T-helper 1 cell (primary cell): Measurements from ENCODE around the gene NAA20.
"Not testable (repeated sequence)": the region's sequence is repeated elsewhere in the genome, so short reads cannot be mapped to it uniquely, and the experiment has no call there.

ENCODE experiments used
- DNase-seq, 5 donors: peaks; one replicate each; pipeline ENCODE4 v3.0.0-alpha.2; 2012 to 2020

Gene NAA20

DNA sequence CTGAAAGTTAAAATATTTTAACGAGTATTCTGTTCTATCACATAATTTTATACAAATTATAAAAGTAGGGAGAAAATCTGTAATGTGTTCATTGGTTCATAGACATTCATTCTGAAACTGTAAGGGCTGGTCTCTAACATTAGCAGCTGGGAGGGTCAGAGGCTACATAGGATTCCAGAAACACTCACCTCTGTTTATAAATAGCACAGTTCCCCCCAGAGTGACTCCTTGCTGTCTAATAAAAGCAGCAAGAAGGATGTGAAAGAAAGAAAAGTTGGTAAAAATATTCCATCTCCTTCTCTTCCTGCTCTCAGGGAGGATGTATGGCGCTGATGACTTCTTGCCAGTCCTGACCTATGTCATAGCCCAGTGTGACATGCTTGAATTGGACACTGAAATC is 25.3 kb upstream of the NAA20 start:
- DNase-seq: no peak

DNA sequence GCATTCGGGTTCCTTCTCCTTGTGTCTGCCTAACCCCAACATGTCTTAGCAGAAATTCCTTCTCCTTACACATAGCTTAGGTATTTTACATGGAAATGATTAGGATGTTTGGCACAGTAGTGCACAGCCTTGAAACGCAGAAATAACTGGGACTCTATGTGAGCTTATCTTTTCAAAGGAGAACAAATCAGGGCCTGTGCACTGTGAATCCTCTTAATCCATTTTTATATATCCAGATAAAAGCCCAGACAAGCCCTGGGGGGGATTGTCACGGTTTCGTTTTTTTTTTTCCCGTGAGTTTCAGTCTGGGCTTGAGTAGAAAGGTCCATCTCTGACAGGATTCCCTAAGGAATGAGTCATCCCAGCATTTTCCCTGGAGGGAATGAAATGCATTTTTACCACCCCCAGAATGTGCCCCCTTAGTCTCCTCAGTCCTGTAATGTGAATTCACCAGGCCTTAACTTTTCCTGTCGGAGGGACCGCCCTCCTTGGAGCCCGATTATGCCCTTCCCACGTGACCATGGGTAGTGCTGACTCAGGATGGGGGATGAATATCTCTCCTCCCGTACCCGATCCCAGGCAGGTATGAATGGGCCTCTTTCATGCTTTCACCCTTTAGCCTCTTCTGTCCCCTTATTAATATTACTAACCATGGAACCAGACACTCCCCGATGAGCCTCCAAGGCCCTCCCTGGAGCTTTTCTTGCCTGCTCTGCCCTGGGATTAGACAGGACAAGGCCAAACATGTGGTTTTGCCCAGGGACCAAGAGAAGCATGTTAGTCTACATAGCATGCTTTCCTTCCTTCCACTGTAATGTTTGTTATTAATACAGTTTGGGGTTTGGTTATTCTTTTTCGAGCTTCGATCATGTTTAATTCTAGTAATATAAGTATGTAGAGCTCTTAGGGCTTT is 23.9 kb upstream of the NAA20 start:
- DNase-seq: no peak

DNA sequence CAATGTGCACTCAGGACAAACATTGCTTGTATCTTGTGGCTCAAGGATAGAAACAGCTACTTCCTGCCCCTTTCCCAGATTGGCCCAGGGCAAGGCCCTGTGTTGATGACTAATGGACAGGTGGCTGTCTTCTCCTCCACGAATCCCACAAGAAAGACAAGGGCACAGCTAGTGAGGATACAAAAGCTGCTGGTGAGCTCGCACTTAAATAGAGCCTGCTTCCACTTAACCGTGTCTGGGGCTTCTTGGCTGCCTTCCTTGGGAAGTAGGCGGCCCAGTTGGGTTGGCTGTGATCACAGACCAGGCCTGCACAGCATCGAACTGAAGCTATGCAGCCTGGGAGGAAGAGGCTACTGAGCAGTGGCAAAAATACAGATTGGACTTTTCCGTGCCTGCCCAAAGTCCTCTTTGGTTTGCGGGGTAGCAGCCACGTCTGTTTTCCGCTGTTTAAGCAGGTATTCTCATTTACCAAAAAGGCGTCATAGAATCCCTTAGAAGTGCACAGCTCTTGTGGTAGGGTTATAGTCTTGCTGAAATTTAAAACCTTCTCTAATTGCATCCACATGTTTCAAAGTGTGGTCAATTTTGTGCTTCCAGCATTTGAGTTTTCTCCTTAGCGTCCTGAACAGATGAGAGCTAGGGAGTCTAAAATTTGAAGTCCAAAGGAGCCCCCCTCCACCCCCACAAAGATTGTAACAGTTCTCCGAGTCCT is 23.0 kb upstream of the NAA20 start:
- no peak for DNase-seq

DNA sequence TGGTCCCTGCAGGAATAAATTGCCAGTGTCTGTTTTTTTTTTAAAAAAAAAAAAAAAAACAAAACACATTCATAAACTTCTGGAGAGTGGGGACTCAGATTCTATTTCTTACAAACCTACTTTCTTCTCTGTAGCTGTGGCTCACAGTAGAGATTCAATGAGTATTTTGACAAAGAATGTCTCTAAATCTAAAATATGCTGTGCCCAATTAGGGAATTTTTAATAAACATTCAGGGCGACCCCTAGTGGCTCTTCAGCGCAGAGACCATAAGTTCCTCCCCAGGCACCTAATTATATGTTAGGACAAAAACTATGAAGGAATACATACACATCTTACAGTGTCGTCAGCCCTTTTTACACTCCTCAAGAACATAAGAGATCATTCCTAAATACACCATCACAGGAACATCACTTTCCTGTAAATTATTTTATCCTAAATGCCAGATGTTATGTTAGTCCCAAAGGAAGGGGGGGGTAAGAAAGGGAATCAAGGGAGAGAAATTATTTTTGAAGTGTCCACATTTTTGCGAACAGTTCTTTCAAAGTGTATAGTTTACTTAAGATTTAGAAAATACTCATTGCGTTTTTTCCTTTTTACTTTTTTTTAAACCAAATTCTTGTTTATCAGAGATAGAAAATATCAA is 21.8 kb upstream of the NAA20 start:
- peak in 2 of 5 donors; percentile 19 to 31 for DNase-seq

DNA sequence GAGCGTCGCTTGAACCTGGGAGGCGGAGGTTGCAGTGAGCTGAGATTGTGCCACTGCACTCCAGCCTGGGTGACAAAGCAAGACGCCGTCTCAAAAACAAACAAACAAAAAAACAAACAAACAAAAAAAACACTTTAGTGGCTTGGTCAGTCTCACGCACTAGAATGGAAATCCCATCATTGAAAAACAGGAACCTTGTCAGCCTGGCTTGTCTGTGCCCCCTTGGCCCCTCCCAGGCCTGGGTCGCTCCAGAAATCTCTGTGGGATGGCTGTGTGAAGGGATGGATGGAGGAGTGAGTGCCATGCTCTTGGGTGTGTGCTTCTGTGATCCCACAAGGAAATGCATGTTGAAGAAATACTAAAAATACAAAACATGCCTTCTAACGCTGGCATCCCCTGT is 20.9 kb upstream of the NAA20 start:
- DNase-seq: no peak

DNA sequence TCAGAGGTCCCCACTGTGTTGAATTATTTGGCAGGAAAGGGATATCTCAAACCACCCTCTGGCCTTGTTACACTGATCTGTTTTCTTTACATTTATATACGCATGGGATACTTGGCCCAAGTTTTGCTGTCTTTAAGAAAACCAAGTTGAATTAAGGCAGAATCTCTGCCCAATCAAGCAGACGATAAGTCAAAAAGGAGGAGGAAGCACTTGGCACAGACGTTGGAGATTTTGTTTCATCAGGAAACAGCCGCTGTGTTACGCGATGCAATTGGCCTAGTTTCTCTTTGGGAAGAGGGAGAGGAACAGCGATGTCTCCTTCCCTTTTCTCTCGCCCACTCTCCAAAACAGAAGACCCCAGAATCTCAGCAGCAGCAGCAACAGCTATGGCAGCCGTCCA is 20.2 kb upstream of the NAA20 start:
- no peak for DNase-seq

DNA sequence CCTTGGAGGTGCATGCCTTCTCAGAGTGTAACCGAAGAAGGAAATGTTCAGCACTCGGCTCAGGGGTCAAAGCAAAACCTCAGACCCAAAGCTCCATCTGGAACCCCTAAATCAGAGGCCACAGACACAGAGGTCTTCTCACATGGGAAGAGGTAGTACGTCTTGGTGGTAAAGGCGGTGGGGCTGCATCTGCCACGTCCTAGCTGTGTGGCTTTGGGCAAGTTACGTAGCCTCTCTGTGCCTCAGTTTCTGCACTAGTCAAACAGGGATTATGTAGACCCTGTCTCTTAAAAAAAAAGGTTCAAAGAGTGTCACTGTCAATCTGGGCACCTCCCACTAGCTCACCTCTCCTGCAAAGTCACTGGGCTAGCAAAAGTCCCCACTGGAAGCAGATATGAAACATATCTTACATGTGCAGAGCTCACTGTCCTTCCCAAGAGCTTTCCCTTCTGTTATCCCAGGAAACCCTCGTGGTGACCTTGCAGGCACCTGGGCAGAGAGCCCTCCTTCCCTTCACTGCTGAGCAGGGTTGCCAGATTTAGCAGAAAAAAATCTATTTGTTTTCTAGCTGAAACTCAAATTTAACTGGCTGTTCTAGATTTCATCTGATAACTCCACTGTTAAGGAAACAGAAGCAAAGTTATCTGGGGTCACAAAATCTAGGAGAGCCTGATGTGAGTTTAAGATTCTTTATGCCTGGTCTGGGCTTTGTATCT is 18.0 kb upstream of the NAA20 start:
- no peak for DNase-seq

DNA sequence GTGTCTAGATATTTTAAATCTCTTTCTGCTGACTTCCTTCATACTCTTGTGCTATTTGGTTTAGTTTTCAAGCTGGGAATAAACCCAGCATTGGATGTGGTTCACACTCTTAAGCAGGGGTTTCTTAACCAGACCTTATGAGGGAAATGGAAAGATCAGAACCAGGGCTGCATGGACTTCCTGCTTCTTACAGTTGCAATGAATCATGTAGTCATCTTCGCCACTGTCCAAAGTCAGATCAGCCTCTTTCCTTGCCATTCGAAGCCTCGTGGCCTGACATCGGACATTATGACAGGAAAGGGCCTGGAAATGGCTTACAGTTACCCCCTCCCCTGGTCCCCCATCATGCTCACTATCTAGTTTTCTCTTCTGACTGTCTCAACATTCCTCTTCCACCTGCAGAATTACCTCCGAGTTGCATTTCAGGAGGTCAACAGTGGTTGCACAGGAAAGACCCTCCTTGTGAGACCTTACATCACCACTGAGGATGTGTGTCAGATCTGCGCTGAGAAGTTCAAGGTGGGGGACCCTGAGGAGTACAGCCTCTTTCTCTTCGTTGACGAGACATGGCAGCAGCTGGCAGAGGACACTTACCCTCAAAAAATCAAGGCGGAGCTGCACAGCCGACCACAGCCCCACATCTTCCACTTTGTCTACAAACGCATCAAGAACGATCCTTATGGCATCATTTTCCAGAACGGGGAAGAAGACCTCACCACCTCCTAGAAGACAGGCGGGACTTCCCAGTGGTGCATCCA is 16.8 kb upstream of the NAA20 start:
- DNase-seq: no peak

DNA sequence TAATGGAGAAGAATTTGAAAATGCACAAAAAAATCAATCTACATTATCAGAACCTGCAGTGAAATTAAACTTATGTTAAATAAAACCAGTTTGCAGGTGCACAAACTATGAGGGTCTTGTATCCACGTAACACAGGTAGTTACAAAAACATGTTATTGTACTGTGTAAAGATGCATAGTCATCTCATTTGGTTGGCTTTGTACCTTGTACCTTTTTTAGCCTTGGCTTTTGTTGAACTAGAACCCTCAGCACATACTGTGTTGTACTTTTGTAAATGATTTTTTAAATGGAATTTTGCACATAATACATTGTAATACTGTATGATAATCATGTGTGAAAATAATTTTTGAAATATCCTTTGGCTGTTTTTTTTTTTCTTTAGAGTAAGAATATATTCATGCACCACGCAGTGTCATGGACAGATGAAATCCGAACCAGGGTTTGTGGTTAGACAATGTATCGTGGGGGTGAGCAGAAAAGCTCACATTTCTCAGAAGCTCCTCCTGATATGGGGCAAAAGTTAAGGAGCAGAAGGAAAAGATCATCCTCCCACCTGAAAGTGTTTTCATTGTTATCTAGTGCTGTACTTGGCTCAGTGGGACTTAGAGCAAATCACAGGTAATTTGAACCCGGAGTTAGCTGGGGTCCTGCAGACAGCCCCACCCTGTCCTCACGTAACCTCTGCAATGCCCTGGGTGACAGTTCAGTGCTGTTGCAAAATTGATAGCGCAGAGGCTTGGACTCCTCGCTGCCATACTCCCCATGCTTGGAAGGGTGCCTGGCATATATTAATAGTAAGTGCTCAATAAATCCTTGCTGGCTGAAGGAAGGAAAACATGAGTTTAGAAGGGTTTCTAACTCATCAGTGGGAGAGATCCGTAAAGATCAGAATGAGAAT is 14.8 kb upstream of the NAA20 start:
- no peak for DNase-seq

DNA sequence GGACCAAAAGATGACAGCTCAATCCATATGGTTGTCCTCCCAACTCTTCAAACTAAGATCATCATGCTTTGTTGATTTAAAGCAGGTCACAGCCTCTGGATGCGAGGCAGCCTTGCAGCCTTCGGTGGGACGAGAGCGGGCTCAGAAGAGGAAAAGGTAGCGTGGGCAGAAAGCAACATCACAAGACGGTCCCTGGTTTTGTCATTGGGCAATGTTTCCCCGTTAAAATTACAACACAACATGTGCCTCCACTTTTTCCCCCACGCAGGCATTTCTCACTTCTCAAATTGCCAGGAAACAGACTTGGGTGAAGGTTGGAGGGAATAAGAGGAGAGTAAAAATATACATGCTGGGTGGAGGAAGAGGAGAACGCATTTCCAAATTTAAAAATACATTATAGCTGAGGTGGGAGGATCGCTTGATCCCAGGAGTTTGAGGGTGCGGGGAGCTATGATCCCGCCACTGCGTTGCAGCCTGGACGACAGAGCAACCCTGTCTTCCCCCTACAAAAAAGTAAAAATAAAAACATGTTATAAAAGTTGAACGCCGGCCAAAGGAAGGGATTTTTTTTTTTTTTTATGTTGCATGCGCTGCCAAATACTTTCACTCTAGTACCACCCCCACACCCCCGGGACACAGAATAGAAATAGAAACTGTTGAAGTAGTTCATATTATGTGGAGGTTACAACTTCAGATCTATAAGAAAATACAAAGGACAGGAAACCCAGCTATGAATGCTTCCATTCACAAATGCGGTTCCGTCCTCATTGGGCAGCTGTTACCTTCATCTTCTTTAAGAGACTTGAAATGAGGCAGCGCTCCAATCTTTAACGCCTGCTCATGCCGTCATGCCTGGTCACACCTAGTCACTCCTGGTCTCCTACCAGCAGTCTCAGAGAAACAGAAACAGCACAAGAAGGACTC is 13.9 kb upstream of the NAA20 start:
- DNase-seq: no peak

DNA sequence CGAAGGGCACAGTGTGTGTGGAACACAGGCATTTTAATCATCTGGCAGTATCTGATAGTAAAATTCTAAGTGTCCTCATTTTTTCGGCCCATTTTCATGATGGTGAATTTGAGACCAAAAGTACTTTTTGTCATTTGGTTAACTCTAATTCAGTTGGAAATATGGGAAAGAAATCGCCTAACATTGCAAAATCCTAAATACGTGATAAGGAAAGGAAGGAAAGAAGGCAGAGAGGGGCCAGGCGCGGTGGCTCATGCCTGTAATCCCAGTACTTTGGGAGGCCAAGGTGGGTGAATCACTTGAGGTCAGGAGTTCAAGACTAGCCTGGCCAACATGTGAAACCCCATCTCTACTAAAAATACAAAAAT is 13.2 kb upstream of the NAA20 start:
- DNase-seq: not testable (repeated sequence)

DNA sequence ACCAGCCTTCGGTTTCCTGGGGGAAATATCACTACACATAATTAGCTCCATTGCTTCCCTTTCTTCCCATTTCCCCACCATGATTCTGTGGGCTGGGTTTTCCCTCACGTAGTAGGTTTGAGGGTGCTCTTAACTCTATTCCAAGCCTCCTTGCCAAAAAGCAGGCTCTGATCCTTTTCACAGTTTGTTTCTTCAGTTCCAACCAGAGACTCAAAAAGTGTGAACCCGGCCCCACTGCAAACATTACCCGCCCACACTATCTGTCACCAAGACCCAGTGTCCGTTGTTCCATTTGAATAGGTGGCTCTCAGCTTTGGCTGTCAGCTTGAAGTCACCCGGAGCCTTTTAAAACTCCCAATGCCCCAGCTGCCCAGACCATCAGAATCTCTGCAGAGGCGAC is 11.8 kb upstream of the NAA20 start:
- no peak for DNase-seq

DNA sequence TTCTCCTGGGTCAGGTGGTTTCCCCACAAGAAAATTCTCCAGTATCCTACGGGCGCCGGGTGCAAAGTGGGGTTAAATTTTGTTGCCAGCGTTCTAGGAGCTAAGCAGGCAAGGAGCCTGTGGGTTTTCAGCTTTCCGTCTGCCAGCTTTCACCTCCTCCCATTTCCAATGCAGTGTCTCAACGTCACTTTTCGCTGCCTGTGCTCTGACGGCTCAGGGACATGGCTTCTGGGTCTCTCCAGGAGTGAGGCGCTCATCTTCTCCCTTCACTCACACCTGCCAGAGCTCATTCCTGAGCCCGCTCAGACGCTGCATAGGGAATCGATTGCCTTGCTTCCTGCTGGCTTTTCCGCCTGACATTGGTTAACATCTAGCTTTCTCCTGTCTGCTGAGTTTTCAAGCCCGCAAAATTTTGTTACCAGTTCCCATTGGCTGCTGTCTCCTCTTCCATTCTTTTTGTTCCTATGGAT is 7.3 kb upstream of the NAA20 start:
- no peak for DNase-seq

DNA sequence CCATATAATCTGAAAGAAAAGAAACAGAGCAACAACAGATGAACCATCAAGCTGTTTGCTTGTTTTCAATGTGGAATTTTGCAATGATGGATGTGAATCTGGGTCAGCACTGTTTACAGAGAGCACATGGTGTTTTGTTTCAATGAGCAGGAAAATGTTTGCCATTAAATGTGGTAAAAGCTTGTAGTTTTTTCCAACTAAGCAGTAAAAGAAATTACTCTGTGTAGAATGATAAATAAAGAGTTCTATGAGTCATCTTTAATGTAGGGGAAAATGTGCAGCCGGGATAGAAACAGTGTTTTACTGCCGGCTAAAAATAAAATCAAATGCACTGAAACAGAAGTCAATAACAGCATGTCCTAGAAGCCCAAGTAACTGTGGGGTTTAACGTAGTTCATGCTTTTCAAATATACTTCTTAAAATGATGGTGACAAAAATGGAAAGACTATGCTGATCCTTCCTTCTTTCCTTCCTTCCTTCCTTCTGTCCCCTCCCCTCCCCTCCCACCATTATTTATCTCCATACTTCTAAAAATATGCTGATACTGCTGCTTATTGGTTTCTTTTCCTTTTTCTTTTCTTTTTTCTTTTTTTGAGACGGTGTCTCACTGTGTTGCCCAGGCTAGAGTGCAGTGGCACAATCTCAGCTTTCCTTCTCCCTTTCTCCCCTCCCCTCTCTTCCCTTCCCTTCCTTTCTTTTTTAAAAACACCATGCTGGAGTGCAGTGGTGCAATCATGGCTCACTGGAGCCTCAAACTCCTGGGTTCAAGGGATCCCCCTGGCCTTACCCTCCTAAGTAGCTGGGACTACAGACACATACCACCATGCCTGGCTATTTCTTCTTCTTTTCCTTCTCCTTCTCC is 6.3 kb upstream of the NAA20 start:
- no peak for DNase-seq

DNA sequence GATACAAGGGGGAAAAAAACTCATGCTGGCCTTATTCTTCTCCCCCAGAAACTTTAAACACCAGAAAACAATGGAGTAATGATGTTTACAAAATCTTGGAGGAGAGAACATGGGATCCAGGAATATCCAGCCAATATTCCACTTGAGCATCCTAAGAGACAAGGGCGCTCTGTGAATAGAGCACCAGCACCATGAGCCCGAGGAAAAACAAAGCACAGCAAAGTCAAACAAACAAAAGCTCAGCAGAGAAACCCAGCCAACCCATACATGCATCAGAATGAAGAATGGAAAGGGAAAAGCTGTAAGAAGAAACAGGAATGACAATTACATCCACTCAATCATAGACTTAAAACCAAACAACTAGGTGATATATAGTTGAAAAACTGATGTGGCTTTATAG is 4.6 kb upstream of the NAA20 start:
- DNase-seq: no peak

DNA sequence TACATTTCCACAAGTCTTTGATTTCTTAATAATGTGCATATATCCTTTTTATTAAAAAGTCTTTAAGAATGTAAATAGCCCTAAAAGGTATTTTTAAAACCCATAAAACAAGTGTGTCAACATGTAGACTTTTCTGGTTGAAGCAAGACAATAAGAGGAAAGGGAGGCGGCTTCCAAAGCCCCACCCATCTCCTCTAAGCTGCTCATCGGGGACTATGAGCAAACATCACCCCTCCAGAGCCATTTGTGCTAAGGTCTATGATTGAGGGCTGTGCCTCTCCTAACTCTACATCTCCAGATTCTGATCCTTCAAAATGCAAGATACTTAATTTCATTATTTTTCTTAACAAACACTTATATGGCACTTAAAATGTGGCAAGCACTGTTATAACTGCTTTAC is 2.5 kb upstream of the NAA20 start:
- no peak for DNase-seq

DNA sequence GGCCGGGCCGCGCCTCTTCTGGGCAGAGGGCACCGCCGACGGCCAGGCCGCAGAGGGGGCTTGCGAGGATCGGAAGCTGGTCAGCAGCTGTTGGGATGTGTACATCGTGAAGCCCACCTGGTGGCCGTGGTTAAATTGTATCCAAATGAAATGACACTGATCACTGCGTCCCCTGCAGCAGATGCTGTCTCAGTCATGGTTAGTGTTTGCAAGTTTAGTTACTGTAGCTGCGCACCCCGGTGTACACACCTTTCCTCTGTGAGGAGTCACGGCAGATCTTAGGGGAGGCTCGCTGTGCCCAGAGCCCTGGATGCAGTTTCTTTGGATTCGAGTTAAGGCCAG is 653 bp downstream of the NAA20 start:
- DNase-seq: peak in 1 of 5 donors; percentile 16

DNA sequence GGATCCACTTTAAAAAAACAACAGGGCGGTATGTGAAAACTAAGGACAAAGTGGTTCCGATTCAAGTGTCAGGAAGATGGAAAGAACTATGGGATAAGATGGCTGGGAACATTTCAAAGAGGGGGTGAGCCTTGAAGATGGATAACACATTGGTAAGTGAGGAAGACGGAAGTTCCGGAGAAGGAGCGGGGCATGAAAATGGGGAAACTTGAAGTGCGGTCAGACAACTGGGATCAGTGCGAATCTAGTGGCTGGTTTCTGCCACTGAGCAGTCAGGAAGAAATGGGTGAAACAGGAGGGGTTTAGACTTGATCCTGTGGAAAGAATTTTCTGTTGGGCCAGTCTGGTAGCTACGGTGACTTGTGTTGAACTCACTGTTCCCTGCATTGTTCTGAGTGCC is 1.2 kb downstream of the NAA20 start:
- no peak for DNase-seq

DNA sequence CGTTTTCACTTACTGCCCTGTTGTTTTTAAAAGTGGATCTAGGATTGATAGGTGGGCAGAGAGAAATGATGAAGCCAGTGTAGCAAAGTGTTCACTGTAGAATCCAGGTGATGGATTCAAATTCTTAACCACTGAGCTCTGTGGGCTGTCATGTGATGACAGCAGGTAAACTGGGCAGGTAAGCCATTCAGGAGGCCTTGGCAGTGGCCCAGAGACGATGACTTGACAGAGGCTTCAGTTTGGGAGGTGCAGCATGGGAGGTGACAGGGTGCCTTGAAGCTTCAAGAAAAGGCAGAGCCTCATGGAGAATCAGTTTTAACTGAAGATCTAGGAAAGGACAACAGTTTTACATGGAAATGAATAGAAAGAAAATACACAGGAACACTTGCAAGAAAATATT is 2.0 kb downstream of the NAA20 start:
- no peak for DNase-seq
